ENCODE results near the gene MYBPC1.

The MYBPC1 gene

DNA sequence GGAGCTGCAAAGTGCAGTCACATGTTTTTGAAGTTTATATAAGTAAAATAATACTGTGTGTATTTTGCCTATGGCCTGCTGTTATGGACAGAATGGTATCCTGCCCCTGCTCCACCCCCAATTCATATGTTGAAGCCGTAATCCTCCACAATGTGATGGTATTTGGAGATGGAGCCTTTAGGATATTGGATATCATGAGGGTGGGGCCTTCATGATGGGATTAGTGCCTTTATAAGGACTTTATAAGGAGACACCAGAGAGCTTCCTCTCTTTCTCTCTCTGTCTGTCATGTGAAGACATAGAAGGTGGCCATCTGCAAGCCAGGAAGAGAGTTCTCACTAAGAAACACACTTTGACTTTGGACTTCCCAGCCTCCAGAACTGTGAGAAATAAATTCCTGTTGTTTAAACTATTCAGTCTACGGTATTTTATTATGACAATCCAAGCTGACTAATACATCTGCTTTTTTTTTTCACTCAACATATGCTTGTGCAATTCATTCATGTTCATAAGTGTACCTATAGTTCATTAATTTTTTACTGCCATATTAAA lies 99.6 kb downstream of the MYBPC1 start:
- no peak overlapping the region; the same call in 1 of the 2 replicates for H3K27ac ChIP-seq
- TF ChIP-seq ZFX (IDR thresholded peaks at IDR 0.05; ENCODE audit: borderline replicate concordance), result no peak
- TF ChIP-seq, protein P1, sequence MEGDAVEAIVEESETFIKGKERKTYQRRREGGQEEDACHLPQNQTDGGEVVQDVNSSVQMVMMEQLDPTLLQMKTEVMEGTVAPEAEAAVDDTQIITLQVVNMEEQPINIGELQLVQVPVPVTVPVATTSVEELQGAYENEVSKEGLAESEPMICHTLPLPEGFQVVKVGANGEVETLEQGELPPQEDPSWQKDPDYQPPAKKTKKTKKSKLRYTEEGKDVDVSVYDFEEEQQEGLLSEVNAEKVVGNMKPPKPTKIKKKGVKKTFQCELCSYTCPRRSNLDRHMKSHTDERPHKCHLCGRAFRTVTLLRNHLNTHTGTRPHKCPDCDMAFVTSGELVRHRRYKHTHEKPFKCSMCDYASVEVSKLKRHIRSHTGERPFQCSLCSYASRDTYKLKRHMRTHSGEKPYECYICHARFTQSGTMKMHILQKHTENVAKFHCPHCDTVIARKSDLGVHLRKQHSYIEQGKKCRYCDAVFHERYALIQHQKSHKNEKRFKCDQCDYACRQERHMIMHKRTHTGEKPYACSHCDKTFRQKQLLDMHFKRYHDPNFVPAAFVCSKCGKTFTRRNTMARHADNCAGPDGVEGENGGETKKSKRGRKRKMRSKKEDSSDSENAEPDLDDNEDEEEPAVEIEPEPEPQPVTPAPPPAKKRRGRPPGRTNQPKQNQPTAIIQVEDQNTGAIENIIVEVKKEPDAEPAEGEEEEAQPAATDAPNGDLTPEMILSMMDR (IDR thresholded peaks at IDR 0.05), result no peak

DNA sequence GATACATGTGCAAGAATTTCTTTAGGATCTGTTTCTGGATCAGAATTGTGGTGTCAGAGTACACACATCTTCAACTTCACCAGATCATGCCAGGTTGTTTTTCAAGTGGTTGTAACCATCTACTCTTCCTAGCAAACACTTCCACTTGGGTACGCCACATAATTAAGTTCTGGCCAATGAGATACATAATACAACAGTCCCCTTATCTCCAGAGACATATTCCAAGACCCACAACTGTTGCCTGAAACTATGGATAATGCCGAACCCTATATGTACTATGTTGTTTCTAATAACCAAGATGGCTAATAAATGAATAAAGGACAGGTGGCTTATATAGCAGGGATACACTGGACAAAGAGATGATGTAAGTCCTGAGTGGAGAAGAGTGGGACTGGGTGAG lies 100.2 kb downstream of the MYBPC1 start:
- no peak for TF ChIP-seq ZFX (IDR thresholded peaks at IDR 0.05; ENCODE audit: borderline replicate concordance)
- TF ChIP-seq, protein P1 (IDR thresholded peaks at IDR 0.05), result no peak
- H3K27ac ChIP-seq, result peak overlapping the region; percentile 98

DNA sequence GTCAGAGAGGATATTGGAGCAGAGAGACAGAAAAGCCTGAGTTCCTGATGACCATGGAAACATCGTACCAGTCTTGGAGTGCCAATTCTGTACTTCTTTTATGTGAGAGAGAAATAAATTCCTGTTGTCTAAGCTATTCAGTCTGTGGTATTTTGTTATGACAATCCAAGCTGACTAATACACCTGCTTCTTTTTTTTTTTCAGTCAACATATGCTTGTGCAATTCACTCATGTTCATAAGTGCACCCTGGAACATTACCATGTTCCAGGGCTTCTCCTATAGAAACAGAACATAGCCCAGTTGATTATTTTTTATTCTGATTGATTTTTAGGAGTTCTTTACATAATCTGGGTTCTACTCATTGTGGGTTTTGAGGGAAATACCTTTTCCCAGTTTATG lies 100.9 kb downstream of the MYBPC1 start:
- H3K27ac ChIP-seq, result peak overlapping the region; percentile 98
- TF ChIP-seq ZFX (IDR thresholded peaks at IDR 0.05; ENCODE audit: borderline replicate concordance), result no peak
- TF ChIP-seq, protein P1 (IDR thresholded peaks at IDR 0.05), result no peak

DNA sequence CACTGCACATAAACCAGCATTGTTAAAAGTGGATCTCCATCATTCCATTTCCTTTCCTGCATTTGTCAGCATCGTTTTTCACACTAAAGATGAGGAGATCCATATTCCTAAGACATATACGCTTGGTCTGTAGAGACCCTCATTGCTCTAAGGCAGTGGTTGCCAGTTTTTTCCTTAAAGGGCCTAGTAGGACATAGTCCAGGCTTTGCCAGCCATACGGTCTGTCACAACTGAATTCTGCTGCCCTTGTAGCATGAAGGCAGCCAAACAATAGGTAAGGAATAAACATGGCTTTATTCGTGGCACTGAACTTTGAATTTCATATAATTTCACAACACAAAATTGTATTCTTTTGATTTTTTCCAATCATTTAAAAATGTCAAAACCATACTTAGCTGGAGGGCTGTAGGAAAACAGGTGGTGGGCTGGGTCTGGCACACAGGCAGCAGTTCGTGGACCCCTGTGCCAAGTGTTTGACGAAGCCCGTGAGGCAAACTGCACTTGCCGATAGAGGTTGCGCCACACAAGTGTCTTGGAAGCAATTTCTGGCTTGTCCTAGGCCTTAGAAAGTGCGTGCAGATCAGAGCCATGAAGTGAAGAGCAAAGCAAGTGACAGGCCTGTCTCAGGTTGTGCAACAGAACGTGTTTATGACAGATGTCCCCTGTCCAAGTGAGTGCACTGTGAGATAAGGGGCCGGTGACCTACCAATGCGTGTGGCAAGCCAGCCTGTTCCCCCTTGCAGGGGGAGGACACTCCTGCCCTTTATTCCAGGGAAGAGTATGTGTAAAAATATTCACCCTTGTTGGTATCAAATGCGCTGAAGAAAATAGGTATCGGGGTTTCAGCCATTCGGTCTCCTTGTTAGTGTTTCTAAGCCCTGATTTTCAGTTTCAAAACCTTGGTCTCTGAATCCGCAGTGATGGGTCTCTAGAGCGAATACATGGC lies 101.8 kb downstream of the MYBPC1 start:
- peak overlapping the region; percentile 98 for H3K27ac ChIP-seq
- no peak for TF ChIP-seq ZFX (IDR thresholded peaks at IDR 0.05; ENCODE audit: borderline replicate concordance)
- TF ChIP-seq, protein P1 (IDR thresholded peaks at IDR 0.05), result no peak

DNA sequence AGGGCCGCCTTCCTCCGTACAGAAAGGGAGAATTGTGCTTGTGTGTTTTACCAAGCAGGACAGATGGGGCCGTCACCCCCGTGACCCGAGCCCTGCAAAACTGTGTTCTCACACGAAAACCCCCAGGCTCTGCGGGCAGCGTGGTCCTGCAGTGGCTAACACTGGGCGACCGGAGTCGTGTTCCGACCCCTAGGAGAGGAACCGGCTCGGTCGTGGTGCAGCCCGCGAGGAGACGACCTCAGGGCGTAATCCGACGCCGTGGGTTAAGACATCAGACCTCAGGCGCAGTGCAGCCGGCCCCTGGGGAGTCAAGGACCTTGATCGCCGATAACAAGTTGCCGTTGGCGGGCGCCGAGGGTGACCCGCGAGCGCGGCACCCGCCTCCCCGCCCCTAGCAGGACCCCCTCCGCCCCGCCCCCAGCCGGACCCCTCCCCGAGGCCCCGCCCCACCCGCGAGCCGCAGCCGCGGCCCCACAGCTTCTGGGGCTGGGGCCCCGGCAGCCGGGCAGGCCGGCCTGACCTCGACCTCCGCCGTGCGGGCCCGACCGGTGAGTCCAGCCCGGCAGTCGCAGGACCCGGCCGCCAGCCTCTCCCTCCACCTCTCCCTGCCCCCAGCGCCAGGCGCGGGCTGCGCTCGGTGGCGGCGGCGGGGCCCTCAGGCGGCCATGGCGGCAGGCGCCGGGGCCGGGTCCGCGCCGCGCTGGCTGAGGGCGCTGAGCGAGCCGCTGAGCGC lies 102.6 kb downstream of the MYBPC1 start, which contains the start of gene CHPT1:
Gene CHPT1, plus strand, starts transcription at position 444 of the 733 bp plus-strand sequence. Its CDS starts 222 bp downstream, at position 666.
- peak within 1 kb of the TSS; percentile 98 for H3K27ac ChIP-seq
- TF ChIP-seq, protein P1 (IDR thresholded peaks at IDR 0.05), result no peak
- TF ChIP-seq ZFX (IDR thresholded peaks at IDR 0.05; ENCODE audit: borderline replicate concordance), result no peak

DNA sequence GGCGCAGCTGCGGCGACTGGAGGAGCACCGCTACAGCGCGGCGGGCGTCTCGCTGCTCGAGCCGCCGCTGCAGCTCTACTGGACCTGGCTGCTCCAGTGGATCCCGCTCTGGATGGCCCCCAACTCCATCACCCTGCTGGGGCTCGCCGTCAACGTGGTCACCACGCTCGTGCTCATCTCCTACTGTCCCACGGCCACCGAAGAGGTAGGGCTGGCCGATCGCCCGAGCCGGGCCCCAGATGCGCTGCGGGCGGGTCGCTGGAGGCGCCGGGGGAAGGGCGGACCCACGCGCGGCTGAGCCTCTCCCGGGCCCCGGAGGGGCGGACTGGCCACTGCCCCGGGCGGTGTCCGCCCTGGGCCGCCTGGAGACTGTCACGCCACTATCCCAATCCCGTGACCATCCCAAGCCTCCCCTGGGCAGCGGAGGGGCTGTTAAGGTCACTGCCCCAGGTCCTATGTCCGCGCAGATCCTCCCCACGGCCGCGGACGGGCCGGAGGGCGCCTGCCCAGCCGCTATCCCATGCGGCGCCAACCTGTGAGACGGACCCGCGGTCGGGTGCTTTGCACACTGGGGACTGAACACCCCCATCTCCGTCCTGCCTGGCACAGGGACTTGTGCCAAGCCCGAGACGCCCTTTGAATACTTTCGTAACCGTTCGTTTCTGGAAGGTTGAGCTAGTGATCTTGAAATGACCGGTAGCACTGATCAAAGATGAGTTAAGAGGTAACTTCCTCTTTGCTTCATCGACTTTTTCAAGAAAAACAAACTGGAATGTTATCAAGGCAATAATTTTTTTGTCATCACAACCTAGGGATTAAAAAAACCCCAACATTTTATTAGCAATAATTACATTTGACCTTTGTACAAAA lies 103.4 kb downstream of the MYBPC1 start:
- TF ChIP-seq, protein P1 (IDR thresholded peaks at IDR 0.05), result no peak
- TF ChIP-seq ZFX (IDR thresholded peaks at IDR 0.05; ENCODE audit: borderline replicate concordance), result no peak
- H3K27ac ChIP-seq, result peak overlapping the region; percentile 98
